Measurements from ENCODE around the gene OR2H2.
A peak's percentile ranks its signal among the peaks of the same experiment; 100 is the strongest.

Gene OR2H2

GRCh38 chr6:29608131-29608530 is 23.2 kb downstream of the OR2H2 start:
- Mint-ChIP-seq H3K4me3 (no peak overlapping the region), H3K36me3 (peaks cover 14% of the 10 kb centered on the region), H3K27ac (no peak overlapping the region), H3K27me3 (no peaks in the 10 kb centered on the region), H3K4me1 (ENCODE audit: low read depth) (no peaks in the 10 kb centered on the region), H3K9me3 (ENCODE audit: low read depth) (no peaks in the 10 kb centered on the region)

GRCh38 chr6:29610540-29610939 is 25.6 kb downstream of the OR2H2 start:
- Mint-ChIP-seq H3K4me1 (ENCODE audit: low read depth) (no peaks in the 10 kb centered on the region), H3K9me3 (ENCODE audit: low read depth) (no peaks in the 10 kb centered on the region), H3K4me3 (no peak overlapping the region), H3K27ac (no peak overlapping the region), H3K27me3 (no peaks in the 10 kb centered on the region), H3K36me3 (peaks cover 17% of the 10 kb centered on the region)

- no peak overlapping the region for H3K4me3 Mint-ChIP-seq
- H3K27me3 Mint-ChIP-seq, result no peaks in the 10 kb centered on the region
- no peaks in the 10 kb centered on the region for H3K9me3 Mint-ChIP-seq (ENCODE audit: low read depth)
- no peak overlapping the region for H3K27ac Mint-ChIP-seq
- no peaks in the 10 kb centered on the region for H3K4me1 Mint-ChIP-seq (ENCODE audit: low read depth)
- H3K36me3 Mint-ChIP-seq, result peaks cover 15% of the 10 kb centered on the region
Observed at GRCh38 chr6:29611426-29611825, 26.5 kb downstream of the OR2H2 start.

GRCh38 chr6:29617782-29618554 is 33.0 kb downstream of the OR2H2 start:
- Mint-ChIP-seq H3K36me3 (peaks cover 15% of the 10 kb centered on the region), H3K4me3 (no peak overlapping the region), H3K27me3 (no peaks in the 10 kb centered on the region), H3K9me3 (ENCODE audit: low read depth) (no peaks in the 10 kb centered on the region), H3K27ac (no peak overlapping the region), H3K4me1 (ENCODE audit: low read depth) (no peaks in the 10 kb centered on the region)

GRCh38 chr6:29619578-29620160 is 34.7 kb downstream of the OR2H2 start:
- Mint-ChIP-seq H3K4me1 (ENCODE audit: low read depth) (no peaks in the 10 kb centered on the region), H3K27ac (no peak overlapping the region), H3K4me3 (no peak overlapping the region), H3K36me3 (peaks cover 8% of the 10 kb centered on the region), H3K27me3 (no peaks in the 10 kb centered on the region), H3K9me3 (ENCODE audit: low read depth) (no peaks in the 10 kb centered on the region)

GRCh38 chr6:29620630-29621029 is 35.7 kb downstream of the OR2H2 start:
- H3K36me3 Mint-ChIP-seq, result peaks cover 7% of the 10 kb centered on the region
- H3K9me3 Mint-ChIP-seq (ENCODE audit: low read depth), result no peaks in the 10 kb centered on the region
- H3K27ac Mint-ChIP-seq, result no peak overlapping the region
- H3K4me1 Mint-ChIP-seq (ENCODE audit: low read depth), result no peaks in the 10 kb centered on the region
- no peaks in the 10 kb centered on the region for H3K27me3 Mint-ChIP-seq
- no peak overlapping the region for H3K4me3 Mint-ChIP-seq

GRCh38 chr6:29624520-29624961 is 39.6 kb downstream of the OR2H2 start:
- H3K36me3 Mint-ChIP-seq, result peaks cover 2% of the 10 kb centered on the region
- no peak overlapping the region for H3K4me3 Mint-ChIP-seq
- H3K9me3 Mint-ChIP-seq (ENCODE audit: low read depth), result no peaks in the 10 kb centered on the region
- no peak overlapping the region for H3K27ac Mint-ChIP-seq
- peaks cover 18% of the 10 kb centered on the region for H3K4me1 Mint-ChIP-seq (ENCODE audit: low read depth)
- no peaks in the 10 kb centered on the region for H3K27me3 Mint-ChIP-seq

GRCh38 chr6:29625337-29625930 is 40.5 kb downstream of the OR2H2 start:
- Mint-ChIP-seq H3K4me1 (ENCODE audit: low read depth) (peaks cover 21% of the 10 kb centered on the region), H3K27ac (no peak overlapping the region), H3K27me3 (no peaks in the 10 kb centered on the region), H3K36me3 (no peaks in the 10 kb centered on the region), H3K4me3 (no peak overlapping the region), H3K9me3 (ENCODE audit: low read depth) (no peaks in the 10 kb centered on the region)

GRCh38 chr6:29626948-29627754 is 42.2 kb downstream of the OR2H2 start:
- Mint-ChIP-seq H3K4me1 (ENCODE audit: low read depth) (peaks cover 37% of the 10 kb centered on the region), H3K27me3 (no peaks in the 10 kb centered on the region), H3K4me3 (peak overlapping the region; percentile 77), H3K36me3 (no peaks in the 10 kb centered on the region), H3K9me3 (ENCODE audit: low read depth) (no peaks in the 10 kb centered on the region), H3K27ac (no peak overlapping the region)

- Mint-ChIP-seq H3K27me3 (no peaks in the 10 kb centered on the region), H3K4me1 (ENCODE audit: low read depth) (peaks cover 37% of the 10 kb centered on the region), H3K27ac (peak overlapping the region; percentile 50), H3K4me3 (peak overlapping the region; percentile 93), H3K9me3 (ENCODE audit: low read depth) (no peaks in the 10 kb centered on the region), H3K36me3 (no peaks in the 10 kb centered on the region)
Observed at GRCh38 chr6:29627755-29628418, 43.0 kb downstream of the OR2H2 start.

GRCh38 chr6:29628419-29629281 is 43.7 kb downstream of the OR2H2 start:
- no peaks in the 10 kb centered on the region for H3K9me3 Mint-ChIP-seq (ENCODE audit: low read depth)
- no peaks in the 10 kb centered on the region for H3K27me3 Mint-ChIP-seq
- H3K4me1 Mint-ChIP-seq (ENCODE audit: low read depth), result peaks cover 43% of the 10 kb centered on the region
- peak overlapping the region; percentile 50 for H3K27ac Mint-ChIP-seq
- H3K36me3 Mint-ChIP-seq, result no peaks in the 10 kb centered on the region
- H3K4me3 Mint-ChIP-seq, result peak overlapping the region; percentile 93

GRCh38 chr6:29629571-29629970 is 44.6 kb downstream of the OR2H2 start:
- Mint-ChIP-seq H3K36me3 (no peaks in the 10 kb centered on the region), H3K4me1 (ENCODE audit: low read depth) (peaks cover 49% of the 10 kb centered on the region), H3K9me3 (ENCODE audit: low read depth) (no peaks in the 10 kb centered on the region), H3K27ac (no peak overlapping the region), H3K27me3 (no peaks in the 10 kb centered on the region), H3K4me3 (peak overlapping the region; percentile 6)

GRCh38 chr6:29630315-29630714 is 45.4 kb downstream of the OR2H2 start:
- Mint-ChIP-seq H3K4me1 (ENCODE audit: low read depth) (peaks cover 50% of the 10 kb centered on the region), H3K36me3 (no peaks in the 10 kb centered on the region), H3K27me3 (no peaks in the 10 kb centered on the region), H3K27ac (no peak overlapping the region), H3K9me3 (ENCODE audit: low read depth) (no peaks in the 10 kb centered on the region), H3K4me3 (no peak overlapping the region)
